Limb (tissue), 2 donors: ENCODE results near the gene EDNRA.
"Not testable (repeated sequence)": the region's sequence is repeated elsewhere in the genome, so short reads cannot be mapped to it uniquely, and the experiment has no call there.

Experiments
- DNase-seq, 2 donors: peaks; one replicate each; pipeline ENCODE4 v3.0.0-alpha.2; 2016; ENCODE audit errors: extremely low spot score in 2 of 2

Gene EDNRA

DNA sequence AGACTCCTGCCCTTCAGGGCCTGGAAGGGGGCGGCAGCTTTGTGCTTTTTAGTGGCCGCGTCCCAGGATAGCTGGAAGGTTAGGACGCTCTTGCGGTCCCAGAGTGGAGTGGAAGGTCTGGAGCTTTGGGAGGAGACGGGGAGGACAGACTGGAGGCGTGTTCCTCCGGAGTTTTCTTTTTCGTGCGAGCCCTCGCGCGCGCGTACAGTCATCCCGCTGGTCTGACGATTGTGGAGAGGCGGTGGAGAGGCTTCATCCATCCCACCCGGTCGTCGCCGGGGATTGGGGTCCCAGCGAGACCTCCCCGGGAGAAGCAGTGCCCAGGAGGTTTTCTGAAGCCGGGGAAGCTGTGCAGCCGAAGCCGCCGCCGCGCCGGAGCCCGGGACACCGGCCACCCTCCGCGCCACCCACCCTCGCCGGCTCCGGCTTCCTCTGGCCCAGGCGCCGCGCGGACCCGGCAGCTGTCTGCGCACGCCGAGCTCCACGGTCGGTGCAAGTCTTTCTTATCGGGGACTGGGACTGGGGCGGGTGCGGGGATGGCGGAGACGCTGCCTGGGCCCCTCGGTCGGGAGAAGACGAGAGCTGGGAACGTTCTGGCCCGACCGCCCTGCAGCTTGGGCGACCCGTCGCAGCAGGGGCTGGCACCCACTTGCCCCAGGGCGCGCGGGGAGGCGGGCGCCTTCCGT, at the start of gene EDNRA:
EDNRA (plus strand) TSS at position 207 of the 686 bp plus-strand sequence. CDS start 4,585 bp downstream, outside the sequence.
- DNase-seq = peak in 1 of 2 donors; percentile 71

- not testable (repeated sequence) for DNase-seq
Observed at GRCh38 chr4:147434370-147434769, 46.5 kb upstream of the EDNRA start.

- DNase-seq = no peak
Observed at GRCh38 chr4:147440442-147440841, 40.5 kb upstream of the EDNRA start.

- DNase-seq = no peak
Observed at GRCh38 chr4:147447786-147448185, 33.1 kb upstream of the EDNRA start.

GRCh38 chr4:147453561-147454141, 27.2 kb upstream of the EDNRA start:
- no peak for DNase-seq

GRCh38 chr4:147456706-147457105, 24.2 kb upstream of the EDNRA start:
- no peak for DNase-seq

DNA sequence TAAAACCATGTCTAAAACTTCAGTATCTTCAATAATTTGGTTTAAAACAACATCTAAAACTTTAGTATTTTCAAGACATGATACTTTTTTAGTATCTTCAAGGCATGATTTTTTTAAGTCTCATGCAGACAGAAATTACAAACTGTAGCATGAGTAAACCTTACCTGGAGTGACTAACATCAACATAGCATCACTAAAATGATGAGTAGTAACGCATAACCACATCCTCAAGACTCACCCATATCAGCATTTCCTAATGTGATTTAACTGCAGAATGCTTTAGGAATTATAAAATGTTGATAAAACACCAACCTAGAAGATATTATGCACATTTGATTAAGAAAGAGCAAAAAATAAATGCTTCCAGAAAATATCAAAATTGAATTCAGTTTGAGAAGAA, 19.7 kb upstream of the EDNRA start:
- no peak for DNase-seq

DNA sequence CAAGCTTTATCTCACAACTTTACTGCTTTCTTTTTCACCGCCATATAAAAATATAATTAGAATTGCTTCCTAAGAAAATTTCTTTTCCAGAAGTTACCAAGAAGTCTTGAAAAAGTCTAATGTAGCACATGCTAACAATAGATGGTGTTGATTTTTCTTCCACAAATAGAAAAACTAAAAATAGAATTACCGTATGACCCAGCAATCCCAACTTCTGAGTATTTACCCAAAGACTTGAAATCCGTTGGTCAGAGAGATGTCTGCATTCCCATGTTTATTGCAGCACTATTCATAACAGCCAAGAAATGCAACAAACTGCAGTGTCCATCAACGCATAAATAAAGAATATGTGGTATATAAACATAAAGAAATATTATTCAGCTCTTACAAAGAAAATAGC, 17.8 kb upstream of the EDNRA start:
- no peak for DNase-seq

- no peak for DNase-seq
Observed at GRCh38 chr4:147465461-147465860, 15.4 kb upstream of the EDNRA start.

DNA sequence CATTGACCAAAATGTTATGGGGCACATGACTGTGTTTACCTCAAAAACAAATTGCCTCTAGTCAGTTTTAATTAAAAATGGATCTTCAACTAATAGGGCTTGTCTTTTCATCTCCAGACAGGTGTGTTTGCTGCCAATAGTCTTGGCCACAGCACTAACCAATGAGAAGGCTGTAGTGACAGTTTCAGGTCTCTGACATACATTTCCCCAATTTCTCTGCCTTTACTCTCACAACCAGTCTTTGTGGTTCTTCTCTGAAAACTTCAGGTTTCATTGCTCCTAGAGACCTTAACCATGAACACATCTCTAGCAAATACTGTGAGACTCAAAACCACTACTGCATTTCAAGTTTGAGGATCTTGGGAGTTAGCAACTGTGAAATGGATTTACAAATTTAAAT, 3.5 kb upstream of the EDNRA start:
- DNase-seq = no peak

- peak in 1 of 2 donors; percentile 31 for DNase-seq
Observed at GRCh38 chr4:147479376-147479775, 1.5 kb upstream of the EDNRA start.

- peak in 1 of 2 donors; percentile 58 for DNase-seq
Observed at GRCh38 chr4:147479786-147480185, 1.1 kb upstream of the EDNRA start.

DNA sequence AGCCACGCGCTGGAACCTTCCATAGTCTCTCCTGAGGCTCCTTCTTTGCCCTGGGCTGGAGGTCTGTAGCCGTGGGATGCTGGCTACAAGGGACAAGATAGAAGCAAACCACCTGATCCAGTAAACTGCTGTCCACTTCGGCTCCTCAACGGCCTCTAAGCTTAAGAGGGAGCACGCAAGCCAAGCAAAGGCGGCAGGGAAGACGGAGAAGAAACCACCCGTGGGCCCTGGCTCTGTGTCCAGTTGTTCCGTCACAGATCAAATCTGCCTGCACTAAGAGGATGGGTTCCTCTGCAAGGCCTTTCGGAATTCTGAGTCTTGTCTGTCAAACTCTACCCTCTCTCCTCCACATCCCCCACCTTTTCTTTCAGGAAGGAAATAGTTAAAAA, 401 bp upstream of the EDNRA start:
- no peak for DNase-seq

- DNase-seq = no peak
Observed at GRCh38 chr4:147481577-147482109, 746 bp downstream of the EDNRA start.

- DNase-seq = no peak
Observed at GRCh38 chr4:147482281-147482680, 1.4 kb downstream of the EDNRA start.

DNA sequence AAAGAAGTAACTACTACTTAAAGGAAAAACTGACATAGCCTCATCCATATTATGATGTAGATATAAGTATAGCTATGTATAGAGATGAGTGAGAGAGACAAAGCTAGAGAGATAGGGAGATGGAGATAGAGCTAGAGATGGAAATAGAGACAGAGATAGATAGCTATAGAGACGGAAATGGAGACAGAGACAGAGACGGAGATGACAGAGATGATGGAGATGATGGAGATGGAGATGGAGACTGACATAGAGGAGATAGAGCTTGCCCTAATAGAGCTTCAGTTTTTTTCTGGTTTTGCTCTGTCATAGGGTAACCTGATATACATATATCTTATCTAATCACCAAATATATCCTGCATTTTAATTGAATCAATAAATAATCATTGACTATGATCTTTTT, 4.3 kb downstream of the EDNRA start:
- no peak for DNase-seq

DNA sequence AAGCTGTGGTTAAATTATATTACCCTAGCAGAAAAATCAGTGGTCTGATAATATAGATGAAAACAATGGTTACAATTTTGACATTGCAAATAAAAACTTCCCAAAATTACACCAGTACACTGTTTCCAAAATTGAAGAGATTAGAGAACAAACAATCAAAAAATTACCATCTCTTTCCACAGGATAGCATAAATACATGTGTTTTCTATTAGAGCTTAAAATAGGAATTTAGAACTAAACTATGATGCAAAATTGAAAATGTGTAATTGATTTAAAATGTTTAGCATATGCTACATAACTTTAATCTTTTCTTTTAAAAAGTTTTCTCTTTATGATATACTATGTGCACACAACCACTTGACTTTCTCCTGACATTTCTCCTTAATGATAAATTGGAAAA, 6.7 kb downstream of the EDNRA start:
- no peak for DNase-seq

GRCh38 chr4:147488556-147488955, 7.7 kb downstream of the EDNRA start:
- no peak for DNase-seq

DNA sequence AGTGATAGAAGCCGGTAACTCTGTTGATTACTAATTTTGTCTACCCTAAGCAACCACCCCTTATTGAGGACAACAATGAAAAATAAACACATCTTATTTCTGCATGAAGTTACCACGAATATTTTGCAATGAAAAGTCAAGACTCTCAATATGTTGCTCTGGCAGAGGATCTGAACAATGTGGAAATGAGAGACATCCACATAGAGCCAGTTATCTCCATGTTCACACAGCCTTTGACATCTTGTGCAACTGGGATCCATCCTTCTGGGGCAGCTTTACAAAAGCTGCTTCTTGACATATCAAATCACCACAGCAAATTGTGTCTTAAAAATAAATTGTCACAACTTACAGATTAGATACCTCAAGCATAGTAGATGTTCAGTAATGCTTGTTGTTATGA, 10.2 kb downstream of the EDNRA start:
- DNase-seq = no peak

- DNase-seq = no peak
Observed at GRCh38 chr4:147492306-147492705, 11.4 kb downstream of the EDNRA start.

- DNase-seq = peak in 1 of 2 donors; percentile 49
Observed at GRCh38 chr4:147492761-147493160, 11.9 kb downstream of the EDNRA start.

DNA sequence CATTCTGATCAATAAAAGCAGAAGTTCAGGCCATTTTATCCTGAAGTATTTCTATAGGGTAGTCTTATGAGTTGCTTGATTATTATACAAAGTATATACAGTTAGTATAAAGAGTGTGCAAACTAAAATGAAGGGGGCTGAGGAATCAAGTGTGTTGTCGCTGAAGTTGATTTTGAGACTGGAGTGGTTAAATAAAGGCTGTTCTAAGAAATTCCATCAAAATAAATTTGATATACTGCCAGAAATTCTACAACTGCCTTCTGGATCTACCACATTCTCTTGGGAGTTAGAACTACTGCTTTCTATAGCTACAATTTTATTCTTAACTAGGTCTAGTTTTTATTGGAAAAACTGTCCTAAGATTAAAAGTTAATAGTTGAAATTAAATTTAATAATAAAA, 12.4 kb downstream of the EDNRA start:
- DNase-seq = no peak

DNA sequence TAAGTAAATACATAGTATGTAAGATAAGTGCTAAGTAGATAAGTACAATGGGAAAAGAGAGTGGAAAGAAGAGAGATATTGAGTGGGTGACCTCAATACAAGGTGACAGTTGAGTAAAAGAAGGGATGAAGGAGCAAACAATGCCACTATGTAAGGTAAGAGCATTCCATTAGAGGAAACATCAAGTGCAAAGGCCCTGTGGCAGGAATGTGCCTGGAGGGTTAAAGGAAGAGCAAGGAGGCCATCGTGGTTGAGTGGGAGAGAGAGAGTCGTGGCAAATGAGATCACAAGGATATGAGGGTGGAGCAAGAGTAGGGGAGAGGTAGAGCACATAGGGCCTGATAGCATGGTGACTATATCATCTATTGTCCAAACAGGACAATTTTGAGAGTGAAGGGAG, 13.4 kb downstream of the EDNRA start:
- DNase-seq = no peak
